HEK293 (cell line): ENCODE data around the gene SHROOM3.

ENCODE experiments used
- CTCF ChIA-PET: fragments of 350-600 bp; formaldehyde crosslinking; extraction: SDS; loops from one replicate; lab custom pipeline; 2021; ENCODE audit warnings: antibody characterized with exemption; lab: Yijun Ruan, JAX
- POLR2A ChIA-PET: fragments of 300-600 bp; formaldehyde crosslinking; extraction: SDS; loops from one replicate; lab custom pipeline; 2020; ENCODE audit warnings: antibody characterized with exemption, inconsistent platforms; lab: Yijun Ruan, JAX
- H3K27ac ChIP-seq: fragments of 200-500 bp; sonication (Bioruptor generic); 2 replicates; pipeline ENCODE4 v1.5.1; 2014; ENCODE audit warnings: low read depth, low read length, control low read depth, inconsistent platforms; ENCODE audit errors: extremely low read depth
- H3K36me3 ChIP-seq, 2 experiments: fragments of 200-500 bp in 1 of 2; sonication (Bioruptor generic) in 1 of 2; 1 replicate in 1 of 2; 2 replicates in 1 of 2; pipeline ENCODE4 v1.5.1; 2014 to 2017; ENCODE audit warnings: inconsistent platforms in 2 of 2, low read length in 2 of 2; ENCODE audit not compliant: control insufficient read depth in 2 of 2, insufficient read depth in 1 of 2
- H3K4me1 ChIP-seq: fragments of 200-500 bp; sonication (Bioruptor generic); 2 replicates; pipeline ENCODE4 v1.5.1; 2014; ENCODE audit warnings: mild to moderate bottlenecking, low read length, inconsistent platforms; ENCODE audit not compliant: control insufficient read depth, insufficient read depth
- H3K4me3 ChIP-seq: 2 replicates; pipeline ENCODE4 v1.5.1; 2011; ENCODE audit warnings: low read depth, mild to moderate bottlenecking, control low read depth, low read length, moderate library complexity
- H3K9me3 ChIP-seq: fragments of 200-500 bp; sonication (Bioruptor generic); 2 replicates; pipeline ENCODE4 v1.5.1; 2014; ENCODE audit warnings: low read depth, low read length, inconsistent platforms; ENCODE audit not compliant: control insufficient read depth, insufficient read depth
- EGR2 ChIP-seq: fragments of 450-650 bp; formaldehyde crosslinking; IDR thresholded peaks from 2 replicates; pipeline ENCODE4 v1.5.1; 2016; ENCODE audit warnings: low read depth, missing biosample characterization, missing genetic modification characterization
- IKZF3 ChIP-seq: fragments of 450-650 bp; IDR thresholded peaks from 2 replicates; pipeline ENCODE4 v1.5.0; 2018; ENCODE audit warnings: missing biosample characterization, mild to moderate bottlenecking, missing genetic modification characterization, moderate library complexity
- YY2 ChIP-seq: fragments of 450-650 bp; formaldehyde crosslinking; IDR thresholded peaks from 2 replicates; pipeline ENCODE4 v1.5.1; 2016; ENCODE audit warnings: missing biosample characterization, missing genetic modification characterization
- ZEB2 ChIP-seq: fragments of 450-650 bp; formaldehyde crosslinking; IDR thresholded peaks from 2 replicates; pipeline ENCODE4 v1.5.1; 2016; ENCODE audit warnings: missing biosample characterization, missing genetic modification characterization
- ZFP69B ChIP-seq: fragments of 450-650 bp; formaldehyde crosslinking; IDR thresholded peaks from 2 replicates; pipeline ENCODE4 v1.5.1; 2016; ENCODE audit warnings: missing biosample characterization, missing genetic modification characterization
- ZIC2 ChIP-seq: fragments of 450-650 bp; formaldehyde crosslinking; IDR thresholded peaks from 2 replicates; pipeline ENCODE4 v1.5.1; 2016; ENCODE audit warnings: missing biosample characterization, missing genetic modification characterization
- ZNF211 ChIP-seq: fragments of 450-650 bp; formaldehyde crosslinking; IDR thresholded peaks from 2 replicates; pipeline ENCODE4 v1.5.1; 2016; ENCODE audit warnings: low read depth, missing biosample characterization, missing genetic modification characterization
- ZNF274 ChIP-seq, 2 experiments: fragments of 200-500 bp in 1 of 2; fragments of 450-650 bp in 1 of 2; sonication (Bioruptor generic) in 1 of 2; formaldehyde crosslinking in 1 of 2; IDR thresholded peaks; 2 replicates each; pipeline versions ENCODE4 v1.5.1 to v1.6.1; 2014 to 2016; ENCODE audit warnings: borderline replicate concordance in 1 of 2, inconsistent platforms in 1 of 2, low read length in 1 of 2, missing biosample characterization in 1 of 2, missing genetic modification characterization in 1 of 2
- ZNF404 ChIP-seq: fragments of 450-650 bp; formaldehyde crosslinking; IDR thresholded peaks from 2 replicates; pipeline ENCODE4 v1.5.1; 2017; ENCODE audit warnings: missing biosample characterization, missing genetic modification characterization
- ZNF423 ChIP-seq: fragments of 450-650 bp; formaldehyde crosslinking; IDR thresholded peaks from 2 replicates; pipeline ENCODE4 v1.5.1; 2016; ENCODE audit warnings: missing biosample characterization, missing genetic modification characterization
- ZNF514 ChIP-seq: fragments of 450-650 bp; formaldehyde crosslinking; IDR thresholded peaks from 2 replicates; pipeline ENCODE4 v1.5.1; 2016; ENCODE audit warnings: missing biosample characterization, missing genetic modification characterization
- ZNF621 ChIP-seq: fragments of 450-650 bp; formaldehyde crosslinking; IDR thresholded peaks from 2 replicates; pipeline ENCODE4 v1.5.1; 2017; ENCODE audit warnings: missing biosample characterization, missing genetic modification characterization
- ZNF645 ChIP-seq: fragments of 450-650 bp; formaldehyde crosslinking; IDR thresholded peaks from 2 replicates; pipeline ENCODE4; 2016; ENCODE audit warnings: missing biosample characterization, missing genetic modification characterization
- TF ChIP-seq, protein P1 (sequence below): fragments of 450-650 bp; formaldehyde crosslinking; IDR thresholded peaks from 2 replicates; pipeline ENCODE4 v1.5.1; 2017; ENCODE audit warnings: missing biosample characterization, mild to moderate bottlenecking, missing genetic modification characterization, moderate library complexity
- TF ChIP-seq, protein P2 (sequence below): fragments of 450-650 bp; IDR thresholded peaks from 2 replicates; pipeline ENCODE4 v1.5.1; 2018; ENCODE audit warnings: missing biosample characterization, missing genetic modification characterization
- TF ChIP-seq, protein P3 (sequence below): fragments of 450-650 bp; formaldehyde crosslinking; IDR thresholded peaks from 2 replicates; pipeline ENCODE4 v1.5.1; 2017; ENCODE audit warnings: missing biosample characterization, missing genetic modification characterization

Gene SHROOM3

GRCh38 chr4:76488455-76488854 lies 53.4 kb downstream of the SHROOM3 start (continued):
- TF ChIP-seq, protein P1, sequence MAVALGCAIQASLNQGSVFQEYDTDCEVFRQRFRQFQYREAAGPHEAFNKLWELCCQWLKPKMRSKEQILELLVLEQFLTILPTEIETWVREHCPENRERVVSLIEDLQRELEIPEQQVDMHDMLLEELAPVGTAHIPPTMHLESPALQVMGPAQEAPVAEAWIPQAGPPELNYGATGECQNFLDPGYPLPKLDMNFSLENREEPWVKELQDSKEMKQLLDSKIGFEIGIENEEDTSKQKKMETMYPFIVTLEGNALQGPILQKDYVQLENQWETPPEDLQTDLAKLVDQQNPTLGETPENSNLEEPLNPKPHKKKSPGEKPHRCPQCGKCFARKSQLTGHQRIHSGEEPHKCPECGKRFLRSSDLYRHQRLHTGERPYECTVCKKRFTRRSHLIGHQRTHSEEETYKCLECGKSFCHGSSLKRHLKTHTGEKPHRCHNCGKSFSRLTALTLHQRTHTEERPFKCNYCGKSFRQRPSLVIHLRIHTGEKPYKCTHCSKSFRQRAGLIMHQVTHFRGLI (tag by site-specific recombination), result no peak
- no peak for TF ChIP-seq ZEB2 (tag by site-specific recombination)

- POLR2A ChIA-PET, result no interaction called here
- Histone ChIP-seq H3K36me3 (no peaks in the 10 kb centered on the region), H3K4me1 (no peaks in the 10 kb centered on the region), H3K9me3 (no peaks in the 10 kb centered on the region), H3K27ac (no peak overlapping the region), H3K4me3 (no peak overlapping the region)
- CTCF ChIA-PET, result no interaction called here
- no peak for TF ChIP-seq ZNF211 (tag by site-specific recombination)
- TF ChIP-seq ZNF621 (tag by site-specific recombination), result no peak
These were observed 54.1 kb downstream of the SHROOM3 start for GRCh38 chr4:76488888-76489685.

DNA sequence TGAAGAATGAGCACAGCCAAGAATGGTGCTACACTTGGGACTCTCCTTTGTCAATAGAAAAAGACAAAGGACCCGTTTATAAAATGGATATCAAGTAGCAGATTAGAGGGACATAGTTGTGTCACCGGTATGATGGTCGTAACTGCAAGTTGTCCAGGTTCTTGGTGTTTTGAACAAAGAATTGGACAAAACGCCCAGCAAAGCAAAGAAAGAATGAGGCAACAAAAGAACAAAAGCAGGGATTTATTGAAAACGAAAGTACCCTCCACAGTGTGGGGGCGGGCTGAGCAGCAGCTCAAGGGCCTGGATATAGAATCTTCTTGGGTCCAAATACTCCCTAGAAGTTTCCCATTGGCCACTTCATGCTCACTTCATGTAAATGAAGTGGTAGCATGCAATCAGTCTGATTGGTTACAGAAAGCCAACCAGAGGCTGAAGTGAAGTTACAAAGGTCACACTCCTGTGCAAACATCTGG lies 54.7 kb downstream of the SHROOM3 start:
- no peaks in the 10 kb centered on the region for H3K36me3 ChIP-seq
- TF ChIP-seq ZNF514 (tag by site-specific recombination) (no peak), IKZF3 (no peak), ZIC2 (tag by site-specific recombination) (no peak), ZFP69B (no peak), ZNF274 (IDR thresholded peaks at IDR 0.05; ENCODE audit: low read length) (no peak), ZNF274 (tag by site-specific recombination; IDR thresholded peaks at IDR 0.05; ENCODE audit: borderline replicate concordance) (no peak), EGR2 (tag by site-specific recombination) (no peak), ZNF423 (no peak), YY2 (tag by site-specific recombination) (no peak), ZNF404 (tag by site-specific recombination) (no peak), ZNF645 (tag by site-specific recombination) (no peak)
- TF ChIP-seq, protein P2, sequence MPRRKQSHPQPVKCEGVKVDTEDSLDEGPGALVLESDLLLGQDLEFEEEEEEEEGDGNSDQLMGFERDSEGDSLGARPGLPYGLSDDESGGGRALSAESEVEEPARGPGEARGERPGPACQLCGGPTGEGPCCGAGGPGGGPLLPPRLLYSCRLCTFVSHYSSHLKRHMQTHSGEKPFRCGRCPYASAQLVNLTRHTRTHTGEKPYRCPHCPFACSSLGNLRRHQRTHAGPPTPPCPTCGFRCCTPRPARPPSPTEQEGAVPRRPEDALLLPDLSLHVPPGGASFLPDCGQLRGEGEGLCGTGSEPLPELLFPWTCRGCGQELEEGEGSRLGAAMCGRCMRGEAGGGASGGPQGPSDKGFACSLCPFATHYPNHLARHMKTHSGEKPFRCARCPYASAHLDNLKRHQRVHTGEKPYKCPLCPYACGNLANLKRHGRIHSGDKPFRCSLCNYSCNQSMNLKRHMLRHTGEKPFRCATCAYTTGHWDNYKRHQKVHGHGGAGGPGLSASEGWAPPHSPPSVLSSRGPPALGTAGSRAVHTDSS (tag by site-specific recombination), result no peak
- TF ChIP-seq, protein P3, sequence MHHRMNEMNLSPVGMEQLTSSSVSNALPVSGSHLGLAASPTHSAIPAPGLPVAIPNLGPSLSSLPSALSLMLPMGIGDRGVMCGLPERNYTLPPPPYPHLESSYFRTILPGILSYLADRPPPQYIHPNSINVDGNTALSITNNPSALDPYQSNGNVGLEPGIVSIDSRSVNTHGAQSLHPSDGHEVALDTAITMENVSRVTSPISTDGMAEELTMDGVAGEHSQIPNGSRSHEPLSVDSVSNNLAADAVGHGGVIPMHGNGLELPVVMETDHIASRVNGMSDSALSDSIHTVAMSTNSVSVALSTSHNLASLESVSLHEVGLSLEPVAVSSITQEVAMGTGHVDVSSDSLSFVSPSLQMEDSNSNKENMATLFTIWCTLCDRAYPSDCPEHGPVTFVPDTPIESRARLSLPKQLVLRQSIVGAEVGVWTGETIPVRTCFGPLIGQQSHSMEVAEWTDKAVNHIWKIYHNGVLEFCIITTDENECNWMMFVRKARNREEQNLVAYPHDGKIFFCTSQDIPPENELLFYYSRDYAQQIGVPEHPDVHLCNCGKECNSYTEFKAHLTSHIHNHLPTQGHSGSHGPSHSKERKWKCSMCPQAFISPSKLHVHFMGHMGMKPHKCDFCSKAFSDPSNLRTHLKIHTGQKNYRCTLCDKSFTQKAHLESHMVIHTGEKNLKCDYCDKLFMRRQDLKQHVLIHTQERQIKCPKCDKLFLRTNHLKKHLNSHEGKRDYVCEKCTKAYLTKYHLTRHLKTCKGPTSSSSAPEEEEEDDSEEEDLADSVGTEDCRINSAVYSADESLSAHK, result no peak
- TF ChIP-seq, all 188 proteins: peak for 0
- H3K9me3 ChIP-seq, result no peaks in the 10 kb centered on the region
- no peak overlapping the region for H3K4me3 ChIP-seq
- CTCF ChIA-PET, result no interaction called here
- POLR2A ChIA-PET, result no interaction called here
- no peak overlapping the region for H3K27ac ChIP-seq
- H3K4me1 ChIP-seq, result no peaks in the 10 kb centered on the region
